ENCODE data around the gene GRK5.

Gene GRK5

GRCh38 chr10:119343011-119343601 lies 135.7 kb downstream of the GRK5 start:
- Histone ChIP-seq H3K27me3 (ENCODE audit: low read depth) (no peaks in the 10 kb centered on the region), H3K9me3 (no peaks in the 10 kb centered on the region), H3K4me3 (no peak overlapping the region), H3K4me1 (no peaks in the 10 kb centered on the region), H3K36me3 (replicated peaks) (no peaks in the 10 kb centered on the region)
- in situ Hi-C loops (cut with MboI; ENCODE audit: low sequenced_read_pairs): no loop called here
- DNase-seq (ENCODE audit: low spot score in 2 of 2): no peak

GRCh38 chr10:119344381-119344780 lies 137.0 kb downstream of the GRK5 start:
- no peak overlapping the region for H3K4me3 ChIP-seq
- H3K36me3 ChIP-seq (replicated peaks): no peaks in the 10 kb centered on the region
- no peaks in the 10 kb centered on the region for H3K4me1 ChIP-seq
- no peaks in the 10 kb centered on the region for H3K27me3 ChIP-seq (ENCODE audit: low read depth)
- H3K9me3 ChIP-seq: no peaks in the 10 kb centered on the region
- in situ Hi-C loops (cut with MboI; ENCODE audit: low sequenced_read_pairs): no loop called here
- no peak for DNase-seq (ENCODE audit: low spot score in 2 of 2)

GRCh38 chr10:119346095-119346832 lies 138.9 kb downstream of the GRK5 start:
- in situ Hi-C loops (cut with MboI; ENCODE audit: low sequenced_read_pairs): no loop called here
- Histone ChIP-seq H3K4me1 (no peaks in the 10 kb centered on the region), H3K9me3 (no peaks in the 10 kb centered on the region), H3K4me3 (no peak overlapping the region), H3K36me3 (replicated peaks) (no peaks in the 10 kb centered on the region), H3K27me3 (ENCODE audit: low read depth) (no peaks in the 10 kb centered on the region)
- no peak for DNase-seq (ENCODE audit: low spot score in 2 of 2)

GRCh38 chr10:119347181-119347974 lies 140.0 kb downstream of the GRK5 start:
- DNase-seq (ENCODE audit: low spot score in 2 of 2): no peak
- H3K27me3 ChIP-seq (ENCODE audit: low read depth): no peaks in the 10 kb centered on the region
- no peaks in the 10 kb centered on the region for H3K4me1 ChIP-seq
- H3K36me3 ChIP-seq (replicated peaks): no peaks in the 10 kb centered on the region
- H3K9me3 ChIP-seq: no peaks in the 10 kb centered on the region
- H3K4me3 ChIP-seq: no peak overlapping the region
- in situ Hi-C loops (cut with MboI; ENCODE audit: low sequenced_read_pairs): no loop called here

- Histone ChIP-seq H3K9me3 (no peaks in the 10 kb centered on the region), H3K36me3 (replicated peaks) (no peaks in the 10 kb centered on the region), H3K4me1 (no peaks in the 10 kb centered on the region), H3K4me3 (no peak overlapping the region), H3K27me3 (ENCODE audit: low read depth) (no peaks in the 10 kb centered on the region)
- no peak for DNase-seq (ENCODE audit: low spot score in 2 of 2)
- in situ Hi-C loops (cut with MboI; ENCODE audit: low sequenced_read_pairs): no loop called here
Observed at GRCh38 chr10:119348106-119348505, 140.7 kb downstream of the GRK5 start.

GRCh38 chr10:119348516-119349240 lies 141.3 kb downstream of the GRK5 start:
- Histone ChIP-seq H3K9me3 (no peaks in the 10 kb centered on the region), H3K27me3 (ENCODE audit: low read depth) (no peaks in the 10 kb centered on the region), H3K4me1 (no peaks in the 10 kb centered on the region), H3K36me3 (replicated peaks) (no peaks in the 10 kb centered on the region), H3K4me3 (no peak overlapping the region)
- in situ Hi-C loops (cut with MboI; ENCODE audit: low sequenced_read_pairs): no loop called here
- DNase-seq (ENCODE audit: low spot score in 2 of 2): no peak

- DNase-seq (ENCODE audit: low spot score in 2 of 2): no peak
- in situ Hi-C loops (cut with MboI; ENCODE audit: low sequenced_read_pairs): no loop called here
- H3K36me3 ChIP-seq (replicated peaks): no peaks in the 10 kb centered on the region
- no peaks in the 10 kb centered on the region for H3K4me1 ChIP-seq
- no peak overlapping the region for H3K4me3 ChIP-seq
- no peaks in the 10 kb centered on the region for H3K9me3 ChIP-seq
- no peaks in the 10 kb centered on the region for H3K27me3 ChIP-seq (ENCODE audit: low read depth)
Observed at GRCh38 chr10:119349341-119349740, 142.0 kb downstream of the GRK5 start.

GRCh38 chr10:119349937-119350501 lies 142.6 kb downstream of the GRK5 start:
- in situ Hi-C loops (cut with MboI; ENCODE audit: low sequenced_read_pairs): no loop called here

GRCh38 chr10:119350502-119351097 lies 143.2 kb downstream of the GRK5 start:
- Histone ChIP-seq H3K9me3 (no peaks in the 10 kb centered on the region), H3K36me3 (replicated peaks) (no peaks in the 10 kb centered on the region), H3K27me3 (ENCODE audit: low read depth) (no peaks in the 10 kb centered on the region), H3K4me3 (no peak overlapping the region), H3K4me1 (no peaks in the 10 kb centered on the region)
- in situ Hi-C loops (cut with MboI; ENCODE audit: low sequenced_read_pairs): no loop called here
- DNase-seq (ENCODE audit: low spot score in 2 of 2): no peak

More at GRCh38 chr10:119349937-119350501, 142.6 kb downstream of the GRK5 start:
- Histone ChIP-seq H3K9me3 (no peaks in the 10 kb centered on the region), H3K27me3 (ENCODE audit: low read depth) (no peaks in the 10 kb centered on the region), H3K36me3 (replicated peaks) (no peaks in the 10 kb centered on the region), H3K4me3 (no peak overlapping the region), H3K4me1 (no peaks in the 10 kb centered on the region)
- no peak for DNase-seq (ENCODE audit: low spot score in 2 of 2)

GRCh38 chr10:119351189-119351588 lies 143.8 kb downstream of the GRK5 start:
- in situ Hi-C loops (cut with MboI; ENCODE audit: low sequenced_read_pairs): no loop called here
- Histone ChIP-seq H3K4me3 (no peak overlapping the region), H3K4me1 (no peaks in the 10 kb centered on the region)

GRCh38 chr10:119352042-119352441 lies 144.7 kb downstream of the GRK5 start:
- no peaks in the 10 kb centered on the region for H3K4me1 ChIP-seq
- no peak overlapping the region for H3K4me3 ChIP-seq
- H3K36me3 ChIP-seq (replicated peaks): no peaks in the 10 kb centered on the region
- in situ Hi-C loops (cut with MboI; ENCODE audit: low sequenced_read_pairs): no loop called here
- 0 out of 2 replicates have a peak, but pooled peaks cover 4% of the 10 kb centered on the region for H3K9me3 ChIP-seq
- no peak for DNase-seq (ENCODE audit: low spot score in 2 of 2)
- H3K27me3 ChIP-seq (ENCODE audit: low read depth): no peaks in the 10 kb centered on the region

More at GRCh38 chr10:119351189-119351588, 143.8 kb downstream of the GRK5 start:
- DNase-seq (ENCODE audit: low spot score in 2 of 2): no peak
- H3K9me3 ChIP-seq: no peaks in the 10 kb centered on the region
- H3K36me3 ChIP-seq (replicated peaks): no peaks in the 10 kb centered on the region
- H3K27me3 ChIP-seq (ENCODE audit: low read depth): no peaks in the 10 kb centered on the region

GRCh38 chr10:119352807-119353206 lies 145.4 kb downstream of the GRK5 start:
- no peaks in the 10 kb centered on the region for H3K36me3 ChIP-seq (replicated peaks)
- in situ Hi-C loops (cut with MboI; ENCODE audit: low sequenced_read_pairs): no loop called here
- no peak for DNase-seq (ENCODE audit: low spot score in 2 of 2)
- no peaks in the 10 kb centered on the region for H3K4me1 ChIP-seq
- 0 out of 2 replicates have a peak, but pooled peaks cover 4% of the 10 kb centered on the region for H3K9me3 ChIP-seq
- H3K27me3 ChIP-seq (ENCODE audit: low read depth): no peaks in the 10 kb centered on the region
- no peak overlapping the region for H3K4me3 ChIP-seq

- Histone ChIP-seq H3K27me3 (ENCODE audit: low read depth) (no peaks in the 10 kb centered on the region), H3K9me3 (0 out of 2 replicates have a peak, but pooled peaks cover 4% of the 10 kb centered on the region), H3K4me3 (no peak overlapping the region), H3K36me3 (replicated peaks) (no peaks in the 10 kb centered on the region), H3K4me1 (no peaks in the 10 kb centered on the region)
- DNase-seq (ENCODE audit: low spot score in 2 of 2): no peak
- in situ Hi-C loops (cut with MboI; ENCODE audit: low sequenced_read_pairs): no loop called here
Observed at GRCh38 chr10:119353421-119353820, 146.1 kb downstream of the GRK5 start.
